Measurements from ENCODE around the gene C3AR1. TPM values are rescaled to one million over a fixed set of nuclear protein-coding genes. Genes with fewer than 3 reads are reported as not detected.
"Not testable (repeated sequence)": the region's sequence is repeated elsewhere in the genome, so short reads cannot be mapped to it uniquely, and the experiment has no call there.

C3AR1 gene
- total RNA-seq, 1 donor from 2014 or later: not detected

- no peak overlapping the region for H3K27ac Mint-ChIP-seq
- TF ChIP-seq, protein P1, sequence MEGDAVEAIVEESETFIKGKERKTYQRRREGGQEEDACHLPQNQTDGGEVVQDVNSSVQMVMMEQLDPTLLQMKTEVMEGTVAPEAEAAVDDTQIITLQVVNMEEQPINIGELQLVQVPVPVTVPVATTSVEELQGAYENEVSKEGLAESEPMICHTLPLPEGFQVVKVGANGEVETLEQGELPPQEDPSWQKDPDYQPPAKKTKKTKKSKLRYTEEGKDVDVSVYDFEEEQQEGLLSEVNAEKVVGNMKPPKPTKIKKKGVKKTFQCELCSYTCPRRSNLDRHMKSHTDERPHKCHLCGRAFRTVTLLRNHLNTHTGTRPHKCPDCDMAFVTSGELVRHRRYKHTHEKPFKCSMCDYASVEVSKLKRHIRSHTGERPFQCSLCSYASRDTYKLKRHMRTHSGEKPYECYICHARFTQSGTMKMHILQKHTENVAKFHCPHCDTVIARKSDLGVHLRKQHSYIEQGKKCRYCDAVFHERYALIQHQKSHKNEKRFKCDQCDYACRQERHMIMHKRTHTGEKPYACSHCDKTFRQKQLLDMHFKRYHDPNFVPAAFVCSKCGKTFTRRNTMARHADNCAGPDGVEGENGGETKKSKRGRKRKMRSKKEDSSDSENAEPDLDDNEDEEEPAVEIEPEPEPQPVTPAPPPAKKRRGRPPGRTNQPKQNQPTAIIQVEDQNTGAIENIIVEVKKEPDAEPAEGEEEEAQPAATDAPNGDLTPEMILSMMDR (IDR thresholded peaks at IDR 0.05; ENCODE audit: unreplicated experiment): no peak
- H3K4me3 Mint-ChIP-seq: no peak overlapping the region
- H3K4me1 Mint-ChIP-seq: peaks cover 37% of the 10 kb centered on the region
- H3K9me3 Mint-ChIP-seq: no peaks in the 10 kb centered on the region
- no peaks in the 10 kb centered on the region for H3K27me3 Mint-ChIP-seq (ENCODE audit: low read depth)
- H3K36me3 Mint-ChIP-seq: no peaks in the 10 kb centered on the region
- DNase-seq (ENCODE audit: low spot score in 2 of 2, unreplicated experiment in 2 of 2): no peak
Measured at GRCh38 chr12:8030189-8030588, 36.0 kb downstream of the C3AR1 start.

GRCh38 chr12:8028267-8028666, 37.9 kb downstream of the C3AR1 start:
- Mint-ChIP-seq H3K4me3 (no peak overlapping the region), H3K36me3 (no peaks in the 10 kb centered on the region)

DNA sequence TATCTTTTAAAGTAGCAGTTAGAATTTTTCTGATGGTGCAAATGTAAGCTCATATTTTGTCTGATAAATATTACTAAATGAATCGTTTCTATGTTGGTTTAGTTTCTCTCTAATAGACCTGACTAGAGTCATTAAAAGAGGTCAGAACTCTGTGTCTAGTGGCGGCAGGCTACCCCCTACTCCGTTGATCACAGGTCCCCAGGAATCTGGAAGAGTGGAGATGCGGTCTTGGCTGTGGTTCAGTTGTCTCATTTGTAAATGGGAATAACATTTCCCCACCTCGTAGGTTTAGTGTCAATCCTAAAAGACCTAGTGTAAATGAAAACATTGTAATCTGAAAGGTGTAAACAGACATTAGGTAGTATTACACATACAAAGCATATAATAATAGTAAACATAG, 38.3 kb downstream of the C3AR1 start:
- Mint-ChIP-seq H3K27me3 (ENCODE audit: low read depth) (no peaks in the 10 kb centered on the region), H3K9me3 (no peaks in the 10 kb centered on the region), H3K27ac (peak overlapping the region; percentile 69), H3K4me3 (peak overlapping the region; percentile 87), H3K4me1 (peaks cover 16% of the 10 kb centered on the region), H3K36me3 (no peaks in the 10 kb centered on the region)
- DNase-seq (ENCODE audit: low spot score in 2 of 2, unreplicated experiment in 2 of 2): no peak
- TF ChIP-seq, protein P1 (IDR thresholded peaks at IDR 0.05; ENCODE audit: unreplicated experiment): no peak

More at GRCh38 chr12:8028267-8028666, 37.9 kb downstream of the C3AR1 start:
- TF ChIP-seq, protein P1 (IDR thresholded peaks at IDR 0.05; ENCODE audit: unreplicated experiment): no peak
- H3K27me3 Mint-ChIP-seq (ENCODE audit: low read depth): no peaks in the 10 kb centered on the region
- H3K27ac Mint-ChIP-seq: no peak overlapping the region
- H3K4me1 Mint-ChIP-seq: peaks cover 19% of the 10 kb centered on the region
- no peaks in the 10 kb centered on the region for H3K9me3 Mint-ChIP-seq
- no peak for DNase-seq (ENCODE audit: low spot score in 2 of 2, unreplicated experiment in 2 of 2)

DNA sequence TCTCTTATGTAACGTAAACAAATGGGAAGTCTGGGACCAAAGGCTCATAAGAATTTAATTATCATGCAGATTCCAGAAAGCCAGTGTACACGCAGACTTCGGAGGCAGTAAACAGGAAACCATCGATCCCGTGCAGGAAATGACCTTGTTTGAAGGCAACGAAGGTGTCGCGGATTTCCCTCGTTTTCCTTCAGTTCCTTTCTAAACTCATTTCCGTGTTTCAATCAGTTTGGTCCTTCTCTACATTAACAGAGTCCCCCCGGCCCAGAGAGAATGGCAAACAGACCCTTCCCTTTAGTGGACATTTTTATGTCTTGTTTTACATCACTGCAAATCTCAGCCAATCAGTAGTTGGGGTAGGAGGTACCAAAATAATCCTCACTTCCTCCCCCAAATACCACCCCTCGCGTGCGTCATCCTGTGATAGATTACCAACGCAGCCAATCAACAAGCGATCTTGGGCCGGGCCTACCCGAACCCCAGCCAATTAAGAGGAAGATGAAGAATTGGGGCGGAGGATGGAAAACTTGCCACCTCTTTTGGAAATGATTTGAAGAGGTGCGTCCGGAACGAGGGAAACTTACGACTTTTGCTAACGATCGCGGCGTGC, 39.8 kb downstream of the C3AR1 start:
- DNase-seq (ENCODE audit: low spot score in 2 of 2, unreplicated experiment in 2 of 2): peak; percentile 89 to 95
- no peaks in the 10 kb centered on the region for H3K9me3 Mint-ChIP-seq
- peak overlapping the region; percentile 98 for H3K27ac Mint-ChIP-seq
- peaks cover 11% of the 10 kb centered on the region for H3K4me1 Mint-ChIP-seq
- H3K27me3 Mint-ChIP-seq (ENCODE audit: low read depth): no peaks in the 10 kb centered on the region
- peak overlapping the region; percentile 87 for H3K4me3 Mint-ChIP-seq
- TF ChIP-seq, protein P1 (IDR thresholded peaks at IDR 0.05; ENCODE audit: unreplicated experiment): no peak
- no peaks in the 10 kb centered on the region for H3K36me3 Mint-ChIP-seq

DNA sequence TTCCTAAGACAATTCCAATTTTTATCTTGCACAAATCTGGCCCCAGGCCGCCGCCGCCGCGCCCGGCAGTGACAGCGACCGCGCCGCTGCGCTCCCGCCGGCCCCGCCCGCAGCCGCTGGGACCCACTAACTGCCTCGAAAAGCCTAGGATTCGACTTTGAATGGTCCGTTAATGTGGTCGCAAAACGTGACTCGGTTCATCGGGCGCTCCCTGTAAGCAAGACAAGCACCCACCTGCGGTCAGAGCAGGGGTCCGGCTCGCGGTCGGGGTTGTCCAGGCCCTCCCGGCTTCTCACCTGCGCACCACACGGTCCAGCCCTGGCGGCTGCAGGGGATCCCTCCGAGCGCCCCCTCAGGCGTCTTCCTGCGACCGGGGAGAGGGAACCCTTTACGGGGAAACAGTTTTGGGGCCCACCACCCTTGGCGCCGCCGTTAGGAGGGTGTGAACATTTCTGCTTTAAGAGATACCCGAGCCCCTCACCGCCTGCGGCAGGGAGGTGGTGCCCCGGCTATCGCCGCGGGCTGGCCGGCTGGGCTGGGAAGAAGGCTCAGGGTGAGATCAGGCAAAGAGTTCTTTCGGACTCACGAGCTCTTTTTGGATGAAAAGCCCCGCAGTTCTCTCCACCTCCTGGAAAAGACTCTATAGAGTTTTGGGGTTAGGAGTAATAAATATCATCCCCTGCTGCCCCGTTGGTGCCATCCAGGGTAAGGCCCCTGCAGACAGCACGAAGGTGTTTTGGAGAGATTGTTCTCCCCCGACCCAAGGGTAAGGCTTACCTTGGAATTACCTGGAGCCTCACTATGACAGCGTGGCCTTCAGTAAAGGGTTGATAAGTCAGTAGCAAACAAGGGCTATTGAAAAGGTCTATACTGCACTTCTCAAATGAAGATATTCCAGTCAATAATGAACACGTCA, 47.2 kb downstream of the C3AR1 start:
- Mint-ChIP-seq H3K4me1 (peaks cover 2% of the 10 kb centered on the region), H3K27ac (no peak overlapping the region), H3K9me3 (no peaks in the 10 kb centered on the region), H3K36me3 (no peaks in the 10 kb centered on the region), H3K27me3 (ENCODE audit: low read depth) (peaks cover 52% of the 10 kb centered on the region), H3K4me3 (peak overlapping the region; percentile 53)
- no peak for DNase-seq (ENCODE audit: low spot score in 2 of 2, unreplicated experiment in 2 of 2)
- TF ChIP-seq, protein P1 (IDR thresholded peaks at IDR 0.05; ENCODE audit: unreplicated experiment): no peak

- H3K4me1 Mint-ChIP-seq; H3K36me3 Mint-ChIP-seq; H3K9me3 Mint-ChIP-seq; H3K4me3 Mint-ChIP-seq; H3K27ac Mint-ChIP-seq; DNase-seq (ENCODE audit: low spot score in 2 of 2, unreplicated experiment in 2 of 2): not testable (repeated sequence)
- H3K27me3 Mint-ChIP-seq (ENCODE audit: low read depth): peaks cover 52% of the 10 kb centered on the region
Measured at GRCh38 chr12:8018213-8018612, 47.9 kb downstream of the C3AR1 start.
